ENCODE results near the gene SUSD4. TPM values are rescaled to one million over a fixed set of nuclear protein-coding genes. Genes with fewer than 3 reads are reported as not detected.

SUSD4 gene
- total and polyA plus RNA-seq, 2 donors (not counting 1 experiment from before 2014, with no cell fraction given), result 0.33 TPM; not detected in 1

GRCh38 chr1:223341121-223341520, 22.9 kb downstream of the SUSD4 start:
- no peaks in the 10 kb centered on the region for H4K20me1 ChIP-seq (ENCODE audit: control insufficient read depth, extremely low read depth, insufficient read depth, low read length)
- H3K79me2 ChIP-seq (ENCODE audit: control insufficient read depth, insufficient read depth, low read length), result no peaks in the 10 kb centered on the region
- H3K4me1 ChIP-seq (ENCODE audit: control insufficient read depth, extremely low read depth, insufficient read depth, low read length), result no peaks in the 10 kb centered on the region
- no peak overlapping the region for H2AFZ ChIP-seq (ENCODE audit: low read length)
- H3K4me2 ChIP-seq (ENCODE audit: extremely low read depth, insufficient read depth, low read length), result no peak overlapping the region
- no peak overlapping the region for H3K9ac ChIP-seq (ENCODE audit: insufficient read depth, low read length)
- H3K4me3 ChIP-seq (replicated peaks in 1 of 4; ENCODE audit: control extremely low read depth in 1 of 4, insufficient read depth in 1 of 4, low read depth in 3 of 4, low read length in 4 of 4), result no peak overlapping the region
- TF ChIP-seq, protein P1, sequence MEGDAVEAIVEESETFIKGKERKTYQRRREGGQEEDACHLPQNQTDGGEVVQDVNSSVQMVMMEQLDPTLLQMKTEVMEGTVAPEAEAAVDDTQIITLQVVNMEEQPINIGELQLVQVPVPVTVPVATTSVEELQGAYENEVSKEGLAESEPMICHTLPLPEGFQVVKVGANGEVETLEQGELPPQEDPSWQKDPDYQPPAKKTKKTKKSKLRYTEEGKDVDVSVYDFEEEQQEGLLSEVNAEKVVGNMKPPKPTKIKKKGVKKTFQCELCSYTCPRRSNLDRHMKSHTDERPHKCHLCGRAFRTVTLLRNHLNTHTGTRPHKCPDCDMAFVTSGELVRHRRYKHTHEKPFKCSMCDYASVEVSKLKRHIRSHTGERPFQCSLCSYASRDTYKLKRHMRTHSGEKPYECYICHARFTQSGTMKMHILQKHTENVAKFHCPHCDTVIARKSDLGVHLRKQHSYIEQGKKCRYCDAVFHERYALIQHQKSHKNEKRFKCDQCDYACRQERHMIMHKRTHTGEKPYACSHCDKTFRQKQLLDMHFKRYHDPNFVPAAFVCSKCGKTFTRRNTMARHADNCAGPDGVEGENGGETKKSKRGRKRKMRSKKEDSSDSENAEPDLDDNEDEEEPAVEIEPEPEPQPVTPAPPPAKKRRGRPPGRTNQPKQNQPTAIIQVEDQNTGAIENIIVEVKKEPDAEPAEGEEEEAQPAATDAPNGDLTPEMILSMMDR (conservative IDR thresholded peaks at IDR 0.05 in 1 of 2, IDR thresholded peaks at IDR 0.05 in 1 of 2; ENCODE audit: low read depth in 1 of 2, low read length in 2 of 2), result no peak
- TF ChIP-seq EZH2 (IDR thresholded peaks at IDR 0.05; ENCODE audit: low read length, missing control alignments), result no peak
- peak; percentile 5 to 82 for DNase-seq (ENCODE audit: low read depth in 2 of 2)
- no peaks in the 10 kb centered on the region for H3K9me3 ChIP-seq (ENCODE audit: control insufficient read depth, insufficient read depth, low read depth, low read length)
- H3K27ac ChIP-seq (ENCODE audit: insufficient read depth, low read length), result no peak overlapping the region
- no peaks in the 10 kb centered on the region for H3K36me3 ChIP-seq (ENCODE audit: control insufficient read depth, insufficient read depth, low read length)
- peaks cover 4% of the 10 kb centered on the region for H3K27me3 ChIP-seq (ENCODE audit: control insufficient read depth, insufficient read depth, low read length)

DNA sequence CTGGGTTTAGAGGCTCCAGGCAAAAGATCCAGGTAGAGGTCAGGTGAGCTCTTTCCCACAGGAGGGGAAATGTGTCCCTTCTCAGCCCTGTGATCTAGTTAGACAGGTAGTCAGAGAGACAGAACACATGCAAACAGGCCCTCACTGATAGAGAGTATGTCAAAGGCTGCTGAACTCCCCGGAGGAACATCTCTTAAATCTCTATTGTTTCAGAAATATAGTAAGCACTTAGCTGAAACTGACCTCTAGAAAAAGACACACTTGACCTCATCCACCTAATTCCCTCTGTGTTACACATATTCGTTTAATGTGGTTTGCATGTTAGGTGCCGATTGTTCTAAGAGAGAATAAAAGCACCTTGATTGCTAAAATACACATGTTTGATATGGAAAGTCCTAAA, 23.3 kb downstream of the SUSD4 start:
- no peak for DNase-seq (ENCODE audit: low read depth in 2 of 2)
- Histone ChIP-seq H3K9ac (ENCODE audit: insufficient read depth, low read length) (no peak overlapping the region), H4K20me1 (ENCODE audit: control insufficient read depth, extremely low read depth, insufficient read depth, low read length) (no peaks in the 10 kb centered on the region), H3K36me3 (ENCODE audit: control insufficient read depth, insufficient read depth, low read length) (no peaks in the 10 kb centered on the region), H3K27ac (ENCODE audit: insufficient read depth, low read length) (no peak overlapping the region), H3K27me3 (ENCODE audit: control insufficient read depth, insufficient read depth, low read length) (peaks cover 4% of the 10 kb centered on the region), H3K4me3 (replicated peaks in 1 of 4; ENCODE audit: control extremely low read depth in 1 of 4, insufficient read depth in 1 of 4, low read depth in 3 of 4, low read length in 4 of 4) (no peak overlapping the region), H3K9me3 (ENCODE audit: control insufficient read depth, insufficient read depth, low read depth, low read length) (no peaks in the 10 kb centered on the region), H3K4me2 (ENCODE audit: extremely low read depth, insufficient read depth, low read length) (no peak overlapping the region), H2AFZ (ENCODE audit: low read length) (no peak overlapping the region), H3K4me1 (ENCODE audit: control insufficient read depth, extremely low read depth, insufficient read depth, low read length) (no peaks in the 10 kb centered on the region), H3K79me2 (ENCODE audit: control insufficient read depth, insufficient read depth, low read length) (no peaks in the 10 kb centered on the region)
- TF ChIP-seq, protein P1 (conservative IDR thresholded peaks at IDR 0.05 in 1 of 2, IDR thresholded peaks at IDR 0.05 in 1 of 2; ENCODE audit: low read depth in 1 of 2, low read length in 2 of 2), result no peak
- TF ChIP-seq EZH2 (IDR thresholded peaks at IDR 0.05; ENCODE audit: low read length, missing control alignments), result no peak

- H3K4me1 ChIP-seq (ENCODE audit: control insufficient read depth, extremely low read depth, insufficient read depth, low read length), result no peaks in the 10 kb centered on the region
- no peak for DNase-seq (ENCODE audit: low read depth in 2 of 2)
- H3K4me2 ChIP-seq (ENCODE audit: extremely low read depth, insufficient read depth, low read length), result no peak overlapping the region
- no peaks in the 10 kb centered on the region for H4K20me1 ChIP-seq (ENCODE audit: control insufficient read depth, extremely low read depth, insufficient read depth, low read length)
- no peaks in the 10 kb centered on the region for H3K36me3 ChIP-seq (ENCODE audit: control insufficient read depth, insufficient read depth, low read length)
- no peak overlapping the region for H2AFZ ChIP-seq (ENCODE audit: low read length)
- TF ChIP-seq, protein P1 (conservative IDR thresholded peaks at IDR 0.05 in 1 of 2, IDR thresholded peaks at IDR 0.05 in 1 of 2; ENCODE audit: low read depth in 1 of 2, low read length in 2 of 2), result no peak
- TF ChIP-seq EZH2 (IDR thresholded peaks at IDR 0.05; ENCODE audit: low read length, missing control alignments), result no peak
- H3K9me3 ChIP-seq (ENCODE audit: control insufficient read depth, insufficient read depth, low read depth, low read length), result no peaks in the 10 kb centered on the region
- H3K27ac ChIP-seq (ENCODE audit: insufficient read depth, low read length), result no peak overlapping the region
- no peaks in the 10 kb centered on the region for H3K79me2 ChIP-seq (ENCODE audit: control insufficient read depth, insufficient read depth, low read length)
- no peak overlapping the region for H3K9ac ChIP-seq (ENCODE audit: insufficient read depth, low read length)
- H3K27me3 ChIP-seq (ENCODE audit: control insufficient read depth, insufficient read depth, low read length), result peaks cover 4% of the 10 kb centered on the region
- H3K4me3 ChIP-seq (replicated peaks in 1 of 4; ENCODE audit: control extremely low read depth in 1 of 4, insufficient read depth in 1 of 4, low read depth in 3 of 4, low read length in 4 of 4), result no peak overlapping the region
Observed at GRCh38 chr1:223339861-223340260, 24.1 kb downstream of the SUSD4 start.
